Fibroblast of peridontal ligament (primary cell): ENCODE measurements around the gene EBF3.

Source experiments
- DNase-seq: peaks from one replicate; pipeline ENCODE4 v3.0.0-alpha.2; 2010; ENCODE audit errors: extremely low read depth

The EBF3 gene

GRCh38 chr10:129892548-129893052 is 71.5 kb downstream of the EBF3 start:
- DNase-seq, result peak; percentile 66

- no peak for DNase-seq
Observed at GRCh38 chr10:129891806-129892205, 72.3 kb downstream of the EBF3 start.

- no peak for DNase-seq
Observed at GRCh38 chr10:129890170-129890569, 73.9 kb downstream of the EBF3 start.

- DNase-seq, result peak; percentile 43
Observed at GRCh38 chr10:129888784-129889616, 75.1 kb downstream of the EBF3 start.

GRCh38 chr10:129887986-129888783 is 75.9 kb downstream of the EBF3 start:
- no peak for DNase-seq

GRCh38 chr10:129887381-129887905 is 76.6 kb downstream of the EBF3 start:
- DNase-seq, result no peak

- DNase-seq, result no peak
Observed at GRCh38 chr10:129886263-129886662, 77.8 kb downstream of the EBF3 start.

- DNase-seq, result no peak
Observed at GRCh38 chr10:129885526-129885925, 78.5 kb downstream of the EBF3 start.

GRCh38 chr10:129884398-129885078 is 79.5 kb downstream of the EBF3 start:
- DNase-seq, result no peak

- DNase-seq, result no peak
Observed at GRCh38 chr10:129883626-129884397, 80.3 kb downstream of the EBF3 start.

- no peak for DNase-seq
Observed at GRCh38 chr10:129883029-129883428, 81.0 kb downstream of the EBF3 start.

- no peak for DNase-seq
Observed at GRCh38 chr10:129882291-129883010, 81.6 kb downstream of the EBF3 start.

- no peak for DNase-seq
Observed at GRCh38 chr10:129881641-129882040, 82.4 kb downstream of the EBF3 start.

GRCh38 chr10:129880191-129880870 is 83.7 kb downstream of the EBF3 start:
- no peak for DNase-seq

- no peak for DNase-seq
Observed at GRCh38 chr10:129879655-129880054, 84.4 kb downstream of the EBF3 start.

GRCh38 chr10:129878835-129879234 is 85.2 kb downstream of the EBF3 start:
- no peak for DNase-seq

GRCh38 chr10:129877773-129878371 is 86.2 kb downstream of the EBF3 start:
- DNase-seq, result no peak

GRCh38 chr10:129876838-129877237 is 87.2 kb downstream of the EBF3 start:
- DNase-seq, result no peak

- DNase-seq, result no peak
Observed at GRCh38 chr10:129875993-129876726, 87.9 kb downstream of the EBF3 start.
